DND-41 (cell line): Measurements from ENCODE around the gene FARSB.

ENCODE experiments used
- CTCF ChIP-seq: IDR thresholded peaks from 2 replicates; pipeline ENCODE4 v1.5.1; 2012; ENCODE audit warnings: borderline replicate concordance, low read length, moderate library complexity, mild to moderate bottlenecking; ENCODE audit not compliant: poor library complexity, severe bottlenecking; ENCODE audit errors: extremely low read depth
- EZH2 ChIP-seq: IDR thresholded peaks from 3 replicates; pipeline ENCODE4 v1.6.1; 2012; ENCODE audit warnings: borderline replicate concordance, low read depth, mild to moderate bottlenecking, moderate library complexity, low read length, inconsistent platforms; ENCODE audit not compliant: severe bottlenecking

GRCh38 chr2:222561151-222561550, 94.7 kb downstream of the FARSB start:
- no peak for TF ChIP-seq CTCF
- no peak for TF ChIP-seq EZH2
